Measurements from ENCODE around the gene MOSPD3. TPM values are rescaled to one million over a fixed set of nuclear protein-coding genes. Genes with fewer than 3 reads are reported as not detected.
"Not testable (repeated sequence)": the region's sequence is repeated elsewhere in the genome, so short reads cannot be mapped to it uniquely, and the experiment has no call there.

Gene MOSPD3
- total RNA-seq, 2 experiments from 2014 or later: 14.4 to 19.9 TPM

- no peak for ATAC-seq
- Mint-ChIP-seq H3K4me3 (no peak overlapping the region), H3K27me3 (peaks cover 29% of the 10 kb centered on the region), H3K4me1 (no peaks in the 10 kb centered on the region), H3K36me3 (ENCODE audit: low read depth) (no peaks in the 10 kb centered on the region), H3K9me3 (ENCODE audit: low read depth) (no peaks in the 10 kb centered on the region), H3K27ac (no peak overlapping the region)
- no peak for DNase-seq
- intact Hi-C loops (cut with DNase I, micrococcal nuclease): no loop called here
- ChIA-PET CTCF (interaction anchor here (0.6 kb wide), 1 partner anchor 52 kb away, joined by 4 read pairs; no protein-coding TSS in a partner anchor), POLR2A (no interaction called here)
These were observed 42.8 kb downstream of the MOSPD3 start for GRCh38 chr7:100654908-100655831.

- intact Hi-C loops (cut with DNase I, micrococcal nuclease): no loop called here
- ChIA-PET POLR2A (interaction anchor here (0.5 kb wide), 1 partner anchor 24 kb away, joined by 3 read pairs; no protein-coding TSS in a partner anchor), CTCF (interaction anchor here (1.1 kb wide), 1 partner anchor 49 kb away, joined by 3 read pairs; no protein-coding TSS in a partner anchor)
- DNase-seq (peak; percentile 81), ATAC-seq (peak; percentile 76)
- Mint-ChIP-seq H3K4me1 (no peaks in the 10 kb centered on the region), H3K9me3 (ENCODE audit: low read depth) (no peaks in the 10 kb centered on the region), H3K36me3 (ENCODE audit: low read depth) (no peaks in the 10 kb centered on the region), H3K4me3 (no peak within 1 kb of the TSS), H3K27me3 (peaks cover 27% of the 10 kb centered on the region), H3K27ac (no peak within 1 kb of the TSS)
These were observed 43.8 kb downstream of the MOSPD3 start, which contains the start of gene ACTL6B for GRCh38 chr7:100655908-100656674. Gene ACTL6B, minus strand, starts transcription at chr7:100656448. Its CDS starts 94 bp downstream, at chr7:100656354.

GRCh38 chr7:100662194-100662776, 49.9 kb downstream of the MOSPD3 start:
- POLR2A ChIA-PET; ATAC-seq; H3K36me3 Mint-ChIP-seq (ENCODE audit: low read depth); H3K9me3 Mint-ChIP-seq (ENCODE audit: low read depth); DNase-seq; H3K4me3 Mint-ChIP-seq; intact Hi-C loops (cut with DNase I, micrococcal nuclease); H3K4me1 Mint-ChIP-seq; H3K27ac Mint-ChIP-seq: not testable (repeated sequence)
- peaks cover 11% of the 10 kb centered on the region for H3K27me3 Mint-ChIP-seq
- CTCF ChIA-PET: interaction anchor here (0.7 to 1.0 kb wide), 3 partner anchors 25 to 97 kb away, joined by 3 to 4 read pairs (median 4); no protein-coding TSS in a partner anchor

Other genes with a start within 250 kb of the MOSPD3 start
- gene PILRA, start 239.1 kb upstream of the MOSPD3 start, total RNA-seq: under 1 TPM; 0.80 to 0.90 TPM
- gene ZCWPW1, start 183.8 kb upstream of the MOSPD3 start, total RNA-seq: 1 to 10 TPM; 3.0 to 3.4 TPM
- gene MEPCE, start 182.7 kb upstream of the MOSPD3 start, total RNA-seq: 10 to 100 TPM; 44.4 to 45.9 TPM
- gene PPP1R35, start 176.0 kb upstream of the MOSPD3 start, total RNA-seq: 10 to 100 TPM; 48.7 to 60.3 TPM
- gene SPACDR, start 148.3 kb upstream of the MOSPD3 start, total RNA-seq: 1 to 10 TPM; 3.5 to 4.2 TPM
- 10 to 100 TPM; 78.5 to 85.7 TPM for gene TSC22D4, start 133.3 kb upstream of the MOSPD3 start, total RNA-seq
- gene NYAP1, start 128.6 kb upstream of the MOSPD3 start, total RNA-seq: under 1 TPM; 0.21 to 0.56 TPM
- gene AGFG2, start 73.3 kb upstream of the MOSPD3 start, total RNA-seq: 10 to 100 TPM; 49.3 to 49.4 TPM
- gene SAP25, start 38.6 kb upstream of the MOSPD3 start, total RNA-seq: 10 to 100 TPM in 1 of 2 experiments, 1 to 10 TPM in 1; 9.9 to 13.1 TPM
- gene LRCH4, start 26.4 kb upstream of the MOSPD3 start, total RNA-seq: 10 to 100 TPM; 70.3 to 71.7 TPM
- 1 to 10 TPM; 1.4 to 2.1 TPM for gene FBXO24, start 26.2 kb upstream of the MOSPD3 start, total RNA-seq
- gene PCOLCE, start 10.2 kb upstream of the MOSPD3 start, total RNA-seq: 1 to 10 TPM; 7.6 to 8.9 TPM
- 10 to 100 TPM; 10.1 to 12.4 TPM for gene TFR2, start 29.0 kb downstream of the MOSPD3 start, total RNA-seq
- gene ACTL6B, start 43.9 kb downstream of the MOSPD3 start, total RNA-seq: not detected
- gene GNB2, start 61.2 kb downstream of the MOSPD3 start, total RNA-seq: 100 to 1,000 TPM; 172 to 200 TPM
- 10 to 100 TPM; 40.3 to 40.9 TPM for gene GIGYF1, start 81.7 kb downstream of the MOSPD3 start, total RNA-seq
- 10 to 100 TPM; 46.1 to 59.4 TPM for gene POP7, start 93.6 kb downstream of the MOSPD3 start, total RNA-seq
- not detected for gene EPO, start 107.9 kb downstream of the MOSPD3 start, total RNA-seq
- not detected for gene ZAN, start 121.1 kb downstream of the MOSPD3 start, total RNA-seq
- 1 to 10 TPM; 4.1 to 5.9 TPM for gene EPHB4, start 215.0 kb downstream of the MOSPD3 start, total RNA-seq
- 10 to 100 TPM; 13.6 to 15.6 TPM for gene SLC12A9, start 240.2 kb downstream of the MOSPD3 start, total RNA-seq